SU-DHL-6 (cell line): ENCODE results near the gene DEPDC5.
"Not testable (repeated sequence)": the region's sequence is repeated elsewhere in the genome, so short reads cannot be mapped to it uniquely, and the experiment has no call there.

Source experiments
- CTCF ChIP-seq: fragments of 200-600 bp; sonication (generic); IDR thresholded peaks from one replicate; pipeline ENCODE4 v1.5.1; 2017; ENCODE audit warnings: antibody characterized with exemption, mild to moderate bottlenecking, low read length, moderate library complexity; ENCODE audit not compliant: insufficient read depth, poor library complexity, severe bottlenecking
- EZH2phosphoT487 ChIP-seq: fragments of 200-600 bp; sonication (generic), shearing (Covaris generic); conservative IDR thresholded peaks from 2 replicates; pipeline ENCODE4 v1.6.1; 2018; ENCODE audit warnings: mild to moderate bottlenecking, antibody characterized with exemption, low read length, moderate library complexity, mixed read lengths

DNA sequence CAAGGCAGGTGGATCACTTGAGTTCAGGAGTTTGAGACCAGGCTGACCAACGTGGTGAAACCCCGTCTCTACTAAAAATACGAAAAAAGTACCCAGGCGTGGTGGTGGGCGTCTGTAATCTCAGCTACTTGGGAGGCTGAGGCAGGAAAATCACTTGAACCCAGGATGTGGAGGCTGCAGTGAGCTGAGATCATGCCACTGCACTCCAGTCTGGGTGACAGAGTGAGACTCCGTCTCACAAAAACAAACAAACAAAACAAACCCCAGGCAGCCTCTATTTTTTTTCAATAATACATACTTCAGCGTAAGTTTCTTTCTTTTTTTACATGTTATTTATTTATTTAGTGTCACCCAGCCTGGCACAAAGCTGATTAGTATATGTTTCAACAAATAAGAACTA, 60.1 kb downstream of the DEPDC5 start:
- not testable (repeated sequence) for TF ChIP-seq CTCF, EZH2phosphoT487
